Osteoblast (primary cell): ENCODE data around the gene ZMYM2. TPM values are rescaled to one million over a fixed set of nuclear protein-coding genes. Genes with fewer than 3 reads are reported as not detected.

Source experiments
- DNase-seq: peaks from one replicate; pipeline ENCODE4 v3.0.0; 2011; ENCODE audit warnings: low spot score, mixed read lengths; ENCODE audit not compliant: insufficient read length; ENCODE audit errors: missing footprints
- H2AFZ ChIP-seq: 2 replicates; pipeline ENCODE4 v1.6.0; 2011; ENCODE audit warnings: mild to moderate bottlenecking, low read length
- H3K27ac ChIP-seq: 2 replicates; pipeline ENCODE4 v1.5.1; 2011; ENCODE audit warnings: mild to moderate bottlenecking, low read depth, low read length, moderate library complexity
- H3K27me3 ChIP-seq: 2 replicates; pipeline ENCODE4 v1.6.0; 2012; ENCODE audit warnings: mild to moderate bottlenecking, control low read depth, inconsistent platforms, low read length, moderate library complexity; ENCODE audit not compliant: insufficient read depth
- H3K36me3 ChIP-seq: 2 replicates; pipeline ENCODE4 v1.5.1; 2011; ENCODE audit warnings: mild to moderate bottlenecking, low read length, control low read depth, moderate library complexity; ENCODE audit not compliant: insufficient read depth
- H3K4me1 ChIP-seq: 2 replicates; pipeline ENCODE4 v1.5.1; 2011; ENCODE audit warnings: mild to moderate bottlenecking, low read length, control low read depth, moderate library complexity; ENCODE audit not compliant: insufficient read depth
- H3K4me2 ChIP-seq: 2 replicates; pipeline ENCODE4 v1.6.0; 2011; ENCODE audit warnings: mild to moderate bottlenecking, low read length; ENCODE audit not compliant: insufficient read depth
- H3K4me3 ChIP-seq: fragments of 200-600 bp; sonication (generic); 3 replicates; pipeline ENCODE4 v1.5.1; 2012; ENCODE audit warnings: mild to moderate bottlenecking, low read length, inconsistent platforms; ENCODE audit not compliant: insufficient read depth
- H3K79me2 ChIP-seq: 2 replicates; pipeline ENCODE4 v1.6.0; 2012; ENCODE audit warnings: mild to moderate bottlenecking, low read length, control low read depth, inconsistent platforms; ENCODE audit not compliant: insufficient read depth
- H3K9me3 ChIP-seq: 2 replicates; pipeline ENCODE4 v1.5.1; 2011; ENCODE audit warnings: low read depth, low read length, control low read depth
- H4K20me1 ChIP-seq: 2 replicates; pipeline ENCODE4 v1.6.0; 2012; ENCODE audit warnings: mild to moderate bottlenecking, low read length, control low read depth; ENCODE audit not compliant: insufficient read depth
- CTCF ChIP-seq: IDR thresholded peaks from 2 replicates; pipeline ENCODE4 v1.5.1; 2011; ENCODE audit warnings: mild to moderate bottlenecking, low read depth, low read length, moderate library complexity; ENCODE audit errors: extremely low read depth
- total RNA-seq: library from RNA; depleted of rRNA; stranded (reverse); fragments of >200 nt; gene quantifications from 2 replicates; pipeline ENCODE4 v1.2.3, GENCODE V29; 2012

Gene ZMYM2
- total RNA-seq, 1 donor: 65.5 TPM

- Histone ChIP-seq H3K79me2 (peaks cover 50% of the 10 kb centered on the region), H3K4me3 (no peak overlapping the region), H3K27me3 (no peaks in the 10 kb centered on the region), H2AFZ (no peak overlapping the region), H3K4me1 (no peaks in the 10 kb centered on the region), H3K9me3 (no peaks in the 10 kb centered on the region), H4K20me1 (peaks cover 33% of the 10 kb centered on the region), H3K27ac (no peak overlapping the region), H3K36me3 (peaks cover 5% of the 10 kb centered on the region), H3K4me2 (no peak overlapping the region)
- DNase-seq: no peak
- TF ChIP-seq CTCF: no peak
These were observed 84.8 kb downstream of the ZMYM2 start for GRCh38 chr13:20043207-20043925.

- no peaks in the 10 kb centered on the region for H3K9me3 ChIP-seq
- peaks cover 44% of the 10 kb centered on the region for H3K79me2 ChIP-seq
- H2AFZ ChIP-seq: no peak overlapping the region
- no peak overlapping the region for H3K4me3 ChIP-seq
- H3K4me1 ChIP-seq: no peaks in the 10 kb centered on the region
- peaks cover 25% of the 10 kb centered on the region for H4K20me1 ChIP-seq
- no peak for TF ChIP-seq CTCF
- no peak for DNase-seq
- no peak overlapping the region for H3K27ac ChIP-seq
- H3K27me3 ChIP-seq: no peaks in the 10 kb centered on the region
- H3K4me2 ChIP-seq: no peak overlapping the region
- peaks cover 5% of the 10 kb centered on the region for H3K36me3 ChIP-seq
These were observed 85.6 kb downstream of the ZMYM2 start for GRCh38 chr13:20044086-20044485.

- no peaks in the 10 kb centered on the region for H3K9me3 ChIP-seq
- H2AFZ ChIP-seq: no peak overlapping the region
- no peak overlapping the region for H3K4me2 ChIP-seq
- no peaks in the 10 kb centered on the region for H3K27me3 ChIP-seq
- TF ChIP-seq CTCF: no peak
- peaks cover 8% of the 10 kb centered on the region for H3K36me3 ChIP-seq
- no peak overlapping the region for H3K27ac ChIP-seq
- peaks cover 28% of the 10 kb centered on the region for H3K79me2 ChIP-seq
- H3K4me3 ChIP-seq: no peak overlapping the region
- H3K4me1 ChIP-seq: no peaks in the 10 kb centered on the region
- DNase-seq: no peak
- H4K20me1 ChIP-seq: peaks cover 22% of the 10 kb centered on the region
These were observed 87.5 kb downstream of the ZMYM2 start for GRCh38 chr13:20045950-20046548.
